HG03457 (cell line): ENCODE results near the gene PTK6.
A peak's percentile ranks its signal among the peaks of the same experiment; 100 is the strongest.

ENCODE experiments used
- ATAC-seq: cut with Tn5 transposase; IDR thresholded peaks from one replicate; pipeline ENCODE4 v1.9.1; 2021; ENCODE audit warnings: moderate number of reproducible peaks; ENCODE audit not compliant: unreplicated experiment

Gene PTK6

DNA sequence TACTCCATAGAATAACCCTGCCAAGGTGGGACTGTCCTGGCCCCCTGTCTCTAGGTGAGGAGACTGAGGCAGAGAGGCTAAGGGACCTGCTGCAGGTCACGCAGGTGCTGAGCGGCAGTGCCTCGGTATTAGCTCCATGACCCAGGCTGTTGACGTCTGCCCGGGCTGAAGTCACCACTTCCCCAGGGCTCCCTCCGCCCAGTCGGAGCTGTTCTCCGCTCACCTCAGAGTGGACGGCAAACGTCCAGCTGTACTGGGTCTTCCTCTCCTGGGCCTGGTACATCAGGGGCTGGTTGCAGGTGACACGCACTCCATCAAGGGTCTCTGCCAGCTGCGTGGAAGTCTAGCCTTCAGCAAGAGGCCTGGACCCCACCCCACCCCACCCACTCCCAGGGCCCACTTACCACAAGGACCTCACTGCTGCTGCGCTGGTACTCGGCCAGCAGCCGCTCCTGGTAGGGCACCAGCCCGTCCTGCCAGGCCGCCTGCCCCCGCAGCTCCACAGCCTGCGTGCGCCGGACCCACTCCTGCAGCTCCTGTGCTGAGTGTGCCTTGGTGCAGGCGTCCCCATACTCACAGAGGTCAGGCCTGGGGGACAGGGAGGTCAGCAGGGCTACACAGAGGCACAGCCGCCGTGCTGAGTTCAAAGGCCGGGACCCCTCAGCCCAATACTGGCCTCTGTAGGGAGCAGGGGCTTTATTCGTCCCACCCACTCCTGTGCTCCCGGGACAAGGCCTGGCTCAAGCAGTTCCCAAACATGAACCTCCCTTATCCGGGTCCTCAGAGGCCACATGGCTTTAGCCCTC lies 33.3 kb upstream of the PTK6 start:
- ATAC-seq = no peak

DNA sequence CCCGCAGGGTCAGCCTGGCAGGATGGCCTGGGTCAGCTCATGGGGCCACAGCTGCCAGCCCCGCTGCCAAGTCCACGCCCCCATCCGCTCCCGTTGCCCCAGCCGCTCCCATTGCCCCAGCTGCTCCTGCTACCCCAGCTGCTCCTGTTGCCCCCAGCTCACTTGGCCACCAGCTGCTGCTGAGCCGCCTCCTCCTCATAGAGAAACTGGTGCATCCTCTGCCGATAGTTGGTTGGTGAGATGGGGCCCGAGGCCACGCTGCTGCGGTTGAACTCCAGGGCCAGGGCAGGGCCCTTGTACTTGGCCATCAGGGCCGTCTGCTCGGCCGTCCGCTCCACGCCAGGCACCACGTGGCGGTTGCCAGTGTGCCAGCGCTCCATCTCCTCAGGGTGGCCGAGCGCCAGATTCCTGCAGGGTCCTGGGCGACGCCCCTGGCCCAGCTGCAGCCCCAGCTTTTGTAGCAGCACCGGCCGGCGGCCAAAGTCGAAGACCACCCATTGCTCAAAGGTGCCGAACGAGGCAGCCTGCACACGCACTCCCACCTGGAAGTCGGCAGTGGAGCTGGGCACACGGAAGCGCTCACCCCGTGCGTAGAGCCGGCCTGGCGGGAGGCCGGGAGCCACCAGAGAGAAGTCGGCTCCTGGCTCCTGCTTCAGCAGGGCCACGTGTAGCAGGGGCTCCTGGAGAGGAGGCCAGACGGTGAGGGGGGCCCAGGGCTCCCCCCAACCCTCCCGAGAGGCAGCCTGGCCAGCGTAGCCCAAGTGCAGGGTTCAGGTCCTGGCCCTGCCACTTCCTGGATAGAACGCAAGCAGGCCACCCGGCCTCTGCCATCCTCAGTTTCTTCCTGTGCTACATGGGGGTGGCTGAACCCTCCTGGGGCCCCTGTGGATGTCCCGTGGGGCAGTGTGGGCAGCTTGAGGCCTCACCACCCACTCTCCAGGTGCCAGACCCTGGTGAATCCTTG lies 32.1 kb upstream of the PTK6 start:
- no peak for ATAC-seq

DNA sequence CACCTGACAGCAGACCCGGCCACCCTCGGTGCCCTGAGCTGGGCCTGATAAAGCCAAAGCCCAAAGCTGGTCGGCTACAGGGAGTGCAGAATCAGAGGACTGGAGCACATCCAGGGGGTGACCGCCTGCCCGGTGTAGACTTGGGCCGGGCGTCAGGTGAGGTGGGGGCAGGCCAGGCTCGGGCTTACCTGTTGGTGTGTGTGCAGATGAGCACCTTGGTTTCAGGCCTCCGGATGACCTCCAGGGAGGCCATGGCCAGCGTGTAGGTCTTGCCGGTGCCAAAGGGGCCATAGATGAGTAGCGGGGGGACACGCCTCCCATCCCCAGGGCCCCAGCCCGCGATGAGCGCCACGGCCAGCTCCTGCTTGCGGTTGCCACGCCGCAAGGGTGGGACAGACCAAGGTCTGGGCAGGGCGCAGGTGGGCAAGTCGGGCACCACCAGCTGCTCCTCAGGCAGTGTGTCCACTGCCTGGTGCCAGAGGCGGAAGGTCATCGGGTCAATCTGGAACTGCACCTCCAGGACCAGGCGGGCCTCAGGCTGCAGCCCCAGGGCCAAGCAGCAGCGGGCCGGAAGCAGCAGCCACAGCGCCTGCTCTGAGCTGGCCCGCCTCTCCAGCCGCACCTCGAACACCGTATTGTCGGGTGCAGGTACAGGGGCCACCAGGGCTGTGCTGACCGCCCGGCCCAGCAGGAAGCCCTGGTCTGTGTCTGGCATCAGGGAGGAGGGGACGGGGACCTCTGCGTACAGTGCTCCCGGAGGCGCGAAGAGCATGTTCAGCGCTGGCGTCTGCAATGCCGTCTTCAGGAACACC lies 31.2 kb upstream of the PTK6 start:
- no peak for ATAC-seq

DNA sequence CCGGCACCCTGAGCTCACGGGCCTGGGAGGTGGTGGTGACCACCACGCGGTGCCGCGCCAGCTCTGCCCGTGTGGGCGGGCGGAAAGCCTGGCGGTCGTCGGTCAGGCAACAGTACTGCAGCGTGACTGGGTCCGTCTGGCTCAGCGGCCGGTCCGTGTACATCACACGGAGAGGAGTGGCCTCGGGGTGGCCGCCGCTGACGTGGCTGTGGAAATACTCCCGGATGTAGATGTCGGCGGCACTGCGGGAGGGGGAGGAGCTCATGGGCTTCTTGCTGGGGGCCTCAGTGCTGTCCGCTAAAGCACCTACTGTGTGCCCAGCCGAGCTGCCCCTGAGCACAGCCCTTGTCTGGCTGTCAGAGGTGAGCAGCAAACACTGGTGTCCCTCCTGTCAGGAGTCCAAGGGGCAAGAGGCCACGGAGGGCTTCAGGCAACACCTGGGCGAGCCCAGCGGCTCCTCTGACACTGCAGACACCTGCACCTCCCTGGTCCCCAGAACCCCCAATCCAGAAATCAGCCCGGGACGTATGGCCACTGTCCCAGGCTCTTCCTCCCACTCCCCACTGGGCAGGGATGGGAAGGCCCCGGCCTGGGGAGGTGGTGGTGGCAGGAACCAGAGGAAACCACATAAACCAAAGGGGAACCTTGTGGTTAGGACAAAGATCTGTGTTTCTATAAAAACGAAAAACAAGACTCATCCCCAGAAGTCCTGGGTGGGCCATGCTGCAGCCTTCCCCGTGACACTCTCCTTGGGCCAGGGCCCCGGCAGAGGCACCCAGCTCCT lies 30.4 kb upstream of the PTK6 start:
- ATAC-seq = peak; percentile 48

DNA sequence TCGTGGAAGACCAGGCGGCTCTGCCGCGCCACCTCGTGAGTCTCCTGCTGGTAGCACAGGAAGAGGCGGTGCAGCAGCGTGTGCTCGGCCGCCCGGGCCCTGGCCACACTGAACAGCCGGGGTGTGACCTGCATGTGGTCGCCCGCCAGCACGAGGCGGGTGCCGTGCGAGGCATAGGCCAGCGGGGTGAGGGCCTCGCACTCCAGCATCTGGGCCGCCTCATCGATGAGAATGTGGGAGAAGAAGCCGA lies 29.9 kb upstream of the PTK6 start:
- ATAC-seq = no peak

DNA sequence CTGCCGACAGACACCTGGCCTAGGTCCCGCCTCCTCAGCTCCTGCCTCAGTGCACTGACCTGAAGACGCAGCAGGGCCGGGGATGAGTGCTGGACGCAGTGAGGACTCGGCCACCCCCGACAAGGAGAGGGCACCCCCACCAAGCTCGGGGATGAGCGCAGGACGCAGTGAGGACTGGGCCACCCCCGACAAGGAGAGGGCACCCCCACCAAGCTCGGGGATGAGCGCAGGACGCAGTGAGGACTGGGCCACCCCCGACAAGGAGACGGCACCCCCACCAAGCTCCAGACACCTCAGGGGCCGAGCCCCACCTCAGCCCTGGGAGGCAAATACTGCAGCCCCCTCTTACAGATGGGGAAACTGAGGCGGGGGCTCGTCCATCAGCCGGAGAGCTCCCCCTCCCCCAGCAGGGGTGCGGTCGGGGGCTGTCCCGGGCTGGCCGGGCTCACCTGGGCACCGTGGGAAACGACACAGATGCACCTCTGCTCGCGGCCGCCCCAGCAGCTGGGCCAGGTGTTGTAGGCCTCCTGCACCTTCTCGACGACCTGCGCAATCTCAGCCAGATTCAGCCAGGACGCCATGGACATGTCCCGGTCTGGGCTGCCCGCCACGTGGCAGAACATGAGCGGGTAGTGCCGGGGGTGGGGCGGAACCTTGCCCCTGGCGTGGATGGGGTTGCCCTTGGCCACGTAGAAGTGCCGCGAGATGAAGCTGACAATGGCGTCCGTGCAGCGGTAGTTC lies 29.4 kb upstream of the PTK6 start:
- ATAC-seq = no peak

DNA sequence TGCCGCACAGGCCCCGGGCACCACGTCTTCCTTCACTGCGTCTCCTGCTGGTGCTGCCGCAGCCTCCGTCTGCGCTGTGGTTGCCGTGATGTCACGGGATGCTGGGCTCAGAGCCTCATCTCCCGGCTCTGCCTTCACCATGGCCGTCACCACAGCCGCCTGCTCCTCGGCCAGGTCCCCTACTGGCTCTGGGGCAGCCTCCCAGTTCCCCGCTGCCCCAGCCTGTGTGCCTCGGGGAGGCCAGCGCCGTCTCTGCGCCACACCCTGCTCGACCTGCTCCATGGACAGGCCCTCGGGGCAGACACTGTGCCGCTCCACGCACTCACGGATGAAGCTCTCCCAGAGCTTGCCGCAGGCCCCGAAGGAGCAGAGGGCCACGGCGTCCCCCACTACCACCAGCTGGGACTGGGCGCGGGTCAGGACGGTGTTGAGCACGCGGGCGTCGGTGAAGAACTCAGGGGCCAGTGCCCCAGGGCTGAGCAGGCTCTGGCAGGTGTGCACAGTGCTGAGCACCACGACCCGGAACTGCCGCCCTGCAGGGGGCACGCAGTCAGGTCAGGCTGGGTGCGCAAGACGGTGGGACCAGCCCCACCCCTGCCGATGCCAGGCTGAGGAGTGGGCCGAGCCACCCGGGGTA lies 28.6 kb upstream of the PTK6 start:
- no peak for ATAC-seq

DNA sequence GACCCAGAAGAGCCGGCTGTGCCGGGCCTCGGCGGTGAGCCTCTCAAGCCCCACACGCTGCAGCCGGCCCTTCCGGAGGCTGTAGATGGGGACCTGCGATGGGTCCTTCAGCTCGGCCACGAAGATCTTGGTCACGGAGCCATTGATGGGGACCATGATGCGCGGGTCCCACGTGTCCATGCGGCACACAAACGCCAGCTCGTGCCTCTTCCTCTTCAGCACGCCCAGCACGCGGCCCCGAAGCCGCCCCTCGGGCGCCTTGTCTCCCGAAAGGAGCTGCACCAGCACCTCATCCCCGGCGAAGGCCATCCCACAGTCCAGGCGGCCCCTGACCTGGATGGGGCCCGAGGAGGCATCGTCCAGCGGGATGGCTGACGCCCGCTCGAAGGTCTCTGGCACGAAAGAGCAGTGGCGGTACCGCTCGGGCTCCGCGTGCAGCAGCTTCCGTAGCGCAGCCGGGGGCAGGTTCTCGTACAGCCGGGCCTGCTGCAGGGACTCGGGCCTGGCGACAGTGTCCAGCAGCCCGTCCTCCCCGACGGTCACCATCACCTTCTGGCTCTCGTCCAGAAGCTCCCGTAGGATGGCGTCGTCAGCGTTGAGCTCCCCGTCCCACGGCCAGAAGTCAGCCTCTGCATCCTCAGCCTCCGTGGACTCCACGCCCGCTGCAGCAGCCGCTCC lies 28.0 kb upstream of the PTK6 start:
- no peak for ATAC-seq

DNA sequence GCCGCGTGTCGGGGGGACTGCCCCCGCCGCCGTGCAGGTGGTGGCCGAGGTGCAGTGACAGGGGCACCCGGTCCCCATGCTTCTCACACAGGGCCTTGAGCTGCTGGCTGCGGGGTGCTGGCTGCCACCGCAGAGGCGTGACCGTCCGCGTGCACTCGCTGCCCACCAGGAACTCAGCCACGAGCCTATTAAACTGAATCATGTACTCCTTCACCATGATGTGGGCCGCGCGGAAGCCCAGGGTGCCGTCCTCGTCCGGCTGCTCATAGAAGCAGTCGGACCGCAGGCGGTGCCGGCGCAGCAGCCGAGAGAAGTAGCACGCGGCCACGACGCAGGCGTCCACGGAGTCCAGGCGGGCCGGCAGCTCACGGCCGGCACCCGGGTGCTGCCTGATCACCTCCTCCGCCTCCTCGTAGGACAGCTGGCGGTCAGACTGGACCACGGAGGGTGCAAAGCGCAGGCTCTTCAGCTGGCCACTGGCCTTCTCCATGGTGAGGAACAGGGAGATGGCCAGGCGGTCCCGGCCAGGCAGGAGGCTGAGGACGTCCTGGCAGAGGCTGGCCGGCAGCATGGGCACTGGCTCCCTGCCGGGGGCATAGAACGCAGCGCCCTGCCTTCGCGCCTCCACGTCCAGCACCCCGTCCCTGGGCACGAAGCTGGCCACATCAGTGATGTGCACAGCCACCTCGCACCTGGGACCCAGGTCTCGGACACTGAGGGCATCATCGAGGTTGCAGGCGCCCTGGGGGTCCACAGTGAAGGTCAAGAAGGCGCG lies 27.0 kb upstream of the PTK6 start:
- ATAC-seq = no peak

DNA sequence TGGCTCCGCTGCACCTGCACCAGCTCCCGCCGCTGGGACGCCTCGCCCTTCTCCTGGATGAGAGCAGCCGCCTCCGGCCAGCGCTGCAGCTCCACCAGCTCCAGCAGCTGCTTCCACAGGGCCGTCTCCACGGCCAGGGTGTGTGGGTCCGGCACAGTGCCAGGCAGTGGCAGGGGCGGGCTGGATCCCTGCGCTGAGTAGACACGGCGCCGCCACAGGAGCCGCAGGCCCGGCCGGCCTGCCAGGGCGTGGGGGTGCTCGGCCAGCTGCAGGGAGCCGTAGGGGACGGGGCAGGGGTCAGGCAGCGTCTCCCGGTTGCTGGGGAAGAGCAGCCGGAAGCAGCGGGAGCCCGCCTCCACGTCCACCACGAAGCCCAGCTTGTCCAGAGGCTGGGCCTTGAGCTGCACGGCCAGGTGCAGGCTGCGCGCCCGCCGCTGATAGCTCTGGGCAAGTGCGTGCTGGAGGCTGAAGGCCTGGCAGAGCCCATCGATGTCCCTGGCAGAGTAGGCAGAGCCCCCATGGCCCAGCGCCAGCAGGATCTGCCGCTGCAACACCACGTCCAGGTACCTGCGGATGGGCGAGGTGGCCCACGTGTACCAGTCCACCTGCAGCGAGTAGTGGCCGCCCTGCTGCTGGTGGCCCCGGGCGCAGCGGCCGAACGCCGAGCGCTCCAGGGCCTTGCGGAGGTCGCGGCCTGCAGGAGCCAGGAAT lies 26.2 kb upstream of the PTK6 start:
- no peak for ATAC-seq

DNA sequence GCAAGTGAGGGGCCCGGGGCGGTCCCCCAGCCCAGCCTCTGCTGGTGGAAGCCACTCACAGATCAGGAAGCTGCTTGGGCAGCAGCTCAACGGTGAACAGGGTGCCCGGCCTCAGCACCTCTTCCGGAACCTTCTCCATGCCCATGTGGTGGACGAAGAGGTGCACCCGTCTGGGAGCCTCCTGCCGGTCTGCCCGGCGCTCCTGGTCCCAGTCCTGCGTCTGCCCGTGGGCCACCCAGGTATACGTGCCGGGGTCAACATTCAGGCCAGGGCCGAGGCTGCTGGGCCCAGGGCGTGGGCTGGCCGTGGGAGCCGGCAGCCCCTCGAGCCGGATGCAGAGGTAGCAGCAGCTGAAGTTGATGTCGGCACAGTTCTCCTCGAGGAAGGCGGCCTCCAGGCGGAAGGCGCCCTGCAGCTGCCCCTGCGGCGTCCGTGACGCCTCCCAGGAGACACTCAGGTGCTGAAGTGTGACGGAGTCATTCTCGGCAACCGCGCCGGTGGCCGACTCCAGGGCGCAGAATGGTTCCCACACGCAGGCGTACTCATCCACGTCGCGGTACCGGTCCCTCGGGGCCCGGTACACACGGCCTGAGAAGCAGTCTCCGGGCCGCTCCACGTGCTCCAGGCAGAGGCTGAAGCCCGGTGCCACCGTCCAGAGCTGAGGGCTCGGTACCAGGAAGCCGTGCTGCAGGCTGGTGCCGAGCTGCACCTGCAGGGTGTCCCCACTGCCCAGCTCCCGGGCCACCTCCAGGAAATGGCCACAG lies 25.5 kb upstream of the PTK6 start:
- no peak for ATAC-seq

DNA sequence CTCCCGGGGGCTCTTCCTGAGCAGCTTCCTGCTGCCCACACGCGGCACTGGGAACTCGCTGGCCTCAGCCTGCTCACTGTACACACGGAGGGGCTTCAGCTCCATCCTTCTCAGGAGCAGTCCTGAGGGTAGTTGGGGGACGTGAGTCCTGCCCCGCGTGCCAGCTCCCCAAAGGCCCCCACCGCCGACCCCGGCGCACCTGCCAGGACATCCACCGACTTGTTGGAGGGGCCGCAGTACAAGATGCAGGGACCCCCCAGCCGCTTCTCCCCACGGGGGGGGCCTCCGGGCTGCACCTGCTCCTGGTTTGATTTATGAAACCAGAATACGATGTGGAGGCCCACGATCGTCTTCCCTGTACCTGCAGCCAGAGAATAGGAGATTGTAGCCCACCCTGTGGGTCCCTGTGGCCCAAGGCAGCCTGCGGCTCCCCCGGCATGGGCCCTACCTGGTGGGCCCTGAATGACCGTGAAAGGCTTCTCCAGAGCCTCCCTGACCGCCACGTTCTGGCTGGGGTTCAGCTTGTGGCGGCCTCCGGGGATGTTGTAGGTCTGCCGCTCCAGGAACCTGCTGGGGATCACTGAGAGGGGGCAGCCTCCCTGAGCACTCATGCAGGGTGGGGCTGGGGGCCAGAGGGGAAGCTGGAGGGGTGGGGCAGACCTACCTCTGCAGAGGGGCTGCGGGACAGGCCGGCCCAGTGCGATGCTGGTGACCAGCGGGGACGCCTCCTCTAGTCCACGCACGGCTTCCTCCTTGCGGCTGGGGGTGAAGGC lies 24.6 kb upstream of the PTK6 start:
- no peak for ATAC-seq

DNA sequence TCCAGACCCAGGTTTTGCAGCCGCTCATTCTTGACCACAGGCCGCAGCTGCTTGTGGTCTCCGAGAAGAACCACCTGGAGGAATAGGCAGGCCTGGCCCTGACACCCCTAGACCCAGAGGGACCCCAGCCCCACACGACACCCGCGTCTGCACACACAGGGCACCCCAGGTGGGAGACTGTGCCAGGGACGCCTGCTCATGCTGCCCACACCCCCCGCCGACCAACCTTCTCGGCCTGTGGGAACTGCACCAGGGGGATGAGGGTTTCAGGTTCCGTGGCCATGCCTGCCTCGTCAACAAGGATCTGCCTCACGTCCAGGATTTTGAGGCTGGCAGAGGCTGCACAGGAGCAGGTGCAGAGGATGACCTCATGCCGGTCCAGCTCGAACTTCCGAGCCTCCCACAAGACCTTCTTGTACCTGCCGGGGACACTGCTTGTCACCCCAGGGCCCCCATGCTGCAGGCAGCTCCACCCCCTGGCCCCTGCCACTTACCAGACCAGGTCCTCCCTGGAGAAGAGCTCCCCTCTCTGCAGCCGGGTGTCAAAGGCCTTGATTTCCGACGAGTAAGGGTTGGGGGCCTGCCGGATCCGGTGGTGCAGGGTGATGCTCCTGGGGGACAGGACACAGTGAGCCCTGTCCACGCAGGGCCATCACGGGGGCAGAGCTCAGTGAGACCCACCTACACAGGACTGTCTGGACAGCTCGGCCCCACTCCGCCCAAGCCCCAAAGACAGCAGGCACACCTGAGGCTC lies 23.9 kb upstream of the PTK6 start:
- no peak for ATAC-seq

DNA sequence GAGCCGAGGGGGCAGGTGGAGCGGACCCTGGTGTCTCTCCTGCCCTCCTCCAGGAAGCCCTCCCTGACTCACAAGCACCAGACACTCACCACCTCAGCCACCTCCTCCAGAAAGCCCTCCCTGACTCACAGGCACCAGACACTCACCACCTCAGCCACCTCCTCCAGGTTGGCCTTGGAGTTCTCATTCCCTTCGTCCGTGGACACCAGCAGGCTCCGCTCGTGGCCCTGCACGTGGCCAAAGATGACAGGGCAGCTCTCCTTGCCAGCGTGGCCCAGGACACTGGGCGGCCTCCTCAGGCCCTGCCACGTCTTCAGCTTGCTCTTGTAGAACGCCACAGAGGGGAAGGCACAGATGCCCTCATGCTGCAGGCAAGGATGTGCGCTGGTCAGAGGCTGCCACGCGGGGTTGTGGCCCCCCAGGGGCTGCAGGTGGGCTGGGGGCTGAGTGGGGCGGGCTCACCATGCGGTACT lies 23.2 kb upstream of the PTK6 start:
- no peak for ATAC-seq
